Urinary bladder (tissue), 4 donors: ENCODE measurements around the gene SRSF4. TPM values are rescaled to one million over a fixed set of nuclear protein-coding genes. Genes with fewer than 3 reads are reported as not detected.
A peak's percentile ranks its signal among the peaks of the same experiment; 100 is the strongest.
"Not testable (repeated sequence)": the region's sequence is repeated elsewhere in the genome, so short reads cannot be mapped to it uniquely, and the experiment has no call there.

ENCODE experiments used
- DNase-seq: peaks from one replicate; pipeline ENCODE4 v3.0.0-alpha.2; 2015; ENCODE audit errors: extremely low spot score
- H3K27ac ChIP-seq: one replicate; pipeline ENCODE4 v1.5.1; 2013; ENCODE audit warnings: low read depth, mild to moderate bottlenecking, moderate library complexity
- H3K36me3 ChIP-seq: one replicate; pipeline ENCODE4 v1.6.1; 2013; ENCODE audit warnings: mild to moderate bottlenecking, moderate library complexity; ENCODE audit not compliant: insufficient read depth
- H3K4me1 ChIP-seq: one replicate; pipeline ENCODE4 v1.6.1; 2013; ENCODE audit warnings: mild to moderate bottlenecking, moderate library complexity; ENCODE audit not compliant: insufficient read depth
- H3K4me3 ChIP-seq: one replicate; pipeline ENCODE4 v1.5.1; 2013; ENCODE audit warnings: low read depth, low read length
- WGBS: extraction: QIAGEN DNeasy Blood & Tissue Kit; methylation state at CpG from one replicate; pipeline ENCODE4 v1.1.7; 2013; 5-methylcytosine and 5-hydroxymethylcytosine counted together
- polyA plus RNA-seq: library from polyadenylated mRNA; stranded (reverse); fragments of 200-250 nt; gene quantifications from one replicate; pipeline ENCODE4 v1.2.3, GENCODE V29; 2013
- total RNA-seq: library from RNA; depleted of rRNA; stranded (reverse); fragments of >200 nt; gene quantifications from one replicate; pipeline ENCODE4 v1.2.3, GENCODE V29; 2014
- donor health status: healthy with polysubstance abuse.
- donor health status: healthy.

Gene SRSF4
- total and polyA plus RNA-seq, 2 donors = 57.3 to 88.1 TPM

DNA sequence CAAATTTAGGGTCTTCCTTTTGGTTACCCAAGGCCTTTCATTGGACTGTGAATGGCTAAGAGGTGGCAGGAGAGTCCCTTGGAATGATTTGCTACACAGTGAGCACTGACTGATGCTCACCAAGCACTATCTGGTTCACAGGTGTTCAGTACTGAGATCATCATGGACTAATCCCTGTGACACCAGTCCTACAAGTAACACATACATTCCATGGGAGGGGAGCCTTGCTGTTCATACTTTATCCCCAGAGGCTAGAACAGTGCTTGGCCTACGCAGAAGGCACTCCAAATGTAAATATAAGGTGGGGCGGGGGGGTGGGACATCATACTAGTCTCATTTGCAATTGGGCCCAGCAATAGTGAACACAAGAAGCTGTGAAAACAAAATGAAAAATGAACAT lies 37.5 kb downstream of the SRSF4 start:
- 91% methylated on average over 2 of the region's 2 CpGs for WGBS
- H3K4me1 ChIP-seq = no peaks in the 10 kb centered on the region
- H3K4me3 ChIP-seq = no peak overlapping the region
- H3K36me3 ChIP-seq = peaks cover 6% of the 10 kb centered on the region
- H3K27ac ChIP-seq = no peak overlapping the region
- no peak for DNase-seq

DNA sequence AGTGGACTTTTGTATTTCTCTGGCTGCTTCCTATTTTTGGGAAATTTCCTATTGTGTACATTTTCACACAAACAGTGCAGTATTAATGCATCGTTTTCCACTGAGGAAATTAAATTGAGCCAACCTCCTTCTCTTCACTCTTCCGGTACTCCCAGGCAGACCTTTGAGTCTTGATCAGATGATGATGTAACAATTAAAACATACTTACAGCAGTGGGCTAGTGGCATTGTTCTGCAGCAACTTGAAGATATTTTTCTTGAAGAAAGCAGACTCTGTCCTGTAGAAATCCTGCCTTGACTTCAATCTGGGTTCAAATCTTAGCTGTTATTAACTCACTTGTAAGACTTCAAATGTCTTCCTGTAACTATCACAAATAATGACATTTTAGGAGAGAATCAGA lies 39.0 kb downstream of the SRSF4 start:
- Histone ChIP-seq H3K4me3 (no peak overlapping the region), H3K4me1 (no peaks in the 10 kb centered on the region), H3K36me3 (no peaks in the 10 kb centered on the region), H3K27ac (no peak overlapping the region)
- DNase-seq = no peak
- 90% methylated on average over 2 of the region's 2 CpGs for WGBS

DNA sequence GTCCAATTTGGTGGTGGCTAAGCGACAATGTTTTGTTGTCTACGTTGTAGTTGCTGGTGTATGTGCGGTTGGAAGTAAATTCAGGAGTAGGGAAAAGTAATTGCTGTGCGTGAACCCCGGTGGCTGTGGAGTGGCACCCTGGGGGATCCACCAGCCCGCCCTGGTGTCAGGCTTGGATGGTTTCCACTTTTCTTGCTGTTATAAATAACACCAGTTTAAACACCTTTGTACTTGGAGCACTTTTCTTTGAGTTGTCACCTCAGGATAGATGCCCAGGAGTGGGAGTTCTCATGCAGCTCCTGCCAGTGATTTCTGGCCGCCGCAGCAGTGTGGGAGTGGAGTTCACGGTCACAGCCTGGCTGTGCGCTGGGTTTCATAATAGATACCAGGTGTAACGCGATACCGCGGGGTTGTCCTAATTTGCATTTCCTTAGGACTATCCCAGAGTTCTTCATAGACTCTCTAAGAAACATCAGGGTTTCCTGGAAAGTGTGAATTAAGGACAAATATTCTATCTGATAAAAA lies 45.2 kb downstream of the SRSF4 start:
- no peaks in the 10 kb centered on the region for H3K36me3 ChIP-seq
- H3K4me3 ChIP-seq = no peak overlapping the region
- 52% methylated on average over 14 of the region's 14 CpGs for WGBS
- DNase-seq = no peak
- no peak overlapping the region for H3K27ac ChIP-seq
- H3K4me1 ChIP-seq = no peaks in the 10 kb centered on the region

DNA sequence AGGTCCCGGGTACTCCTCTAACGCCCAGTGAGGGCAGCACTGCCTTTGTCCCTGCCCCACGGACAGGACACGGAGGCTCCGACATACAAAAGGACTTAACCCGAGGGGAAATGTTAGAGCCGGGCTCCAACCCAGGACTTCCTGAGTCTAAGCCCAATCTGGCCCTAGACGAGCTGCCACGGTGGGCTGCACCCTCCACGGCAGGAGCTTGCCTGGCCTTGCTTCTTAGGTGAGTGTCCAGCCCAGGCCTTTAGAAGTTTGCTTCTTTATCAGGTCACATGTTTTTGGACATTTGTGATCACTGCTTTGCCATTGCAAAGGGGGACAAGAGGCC lies 47.0 kb downstream of the SRSF4 start:
- no peaks in the 10 kb centered on the region for H3K36me3 ChIP-seq
- no peak overlapping the region for H3K4me3 ChIP-seq
- H3K27ac ChIP-seq = no peak overlapping the region
- no peaks in the 10 kb centered on the region for H3K4me1 ChIP-seq
- DNase-seq = no peak
- WGBS = 61% methylated on average over 10 of the region's 10 CpGs

DNA sequence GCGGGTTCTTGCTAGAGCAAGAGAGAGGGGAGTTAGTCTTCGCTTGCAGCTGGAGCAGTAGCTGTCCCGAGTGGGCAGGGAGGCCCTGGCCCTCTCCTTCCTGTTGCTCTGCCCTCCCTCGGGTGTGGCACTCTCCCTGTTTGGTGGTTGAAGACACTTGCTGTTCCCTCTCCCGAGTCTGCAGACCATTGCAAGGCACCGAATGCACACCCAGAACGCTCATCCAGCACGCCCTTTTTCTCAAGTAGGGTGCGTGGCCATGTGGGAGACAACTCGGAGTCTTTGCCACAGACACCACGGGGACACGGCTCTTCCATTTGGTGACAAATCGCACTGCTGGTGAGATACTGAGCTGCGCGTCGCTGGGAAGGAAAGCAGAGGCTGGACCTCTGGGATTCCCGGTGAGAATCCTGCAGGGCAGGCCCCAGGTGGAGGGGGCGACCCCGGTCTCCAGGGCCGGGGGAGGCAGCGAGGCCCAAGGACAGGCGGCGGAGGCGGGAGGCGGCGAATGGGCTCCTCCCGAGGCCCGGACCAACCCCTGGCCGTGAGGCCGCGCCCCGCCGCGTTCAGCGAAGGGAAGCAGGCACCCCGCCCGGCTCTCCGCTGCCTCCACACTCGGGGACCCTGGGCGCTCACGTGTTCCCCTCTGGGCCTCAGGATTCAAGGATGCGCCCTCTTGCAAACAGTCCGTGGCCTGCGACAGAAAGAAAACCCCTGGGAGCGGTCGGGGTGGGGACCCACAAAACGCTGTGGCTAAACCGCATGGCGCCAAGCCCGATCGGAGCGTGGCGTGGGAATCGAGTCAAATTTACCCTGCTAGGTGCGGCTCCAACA lies 47.6 kb downstream of the SRSF4 start:
- no peak overlapping the region for H3K27ac ChIP-seq
- no peaks in the 10 kb centered on the region for H3K4me1 ChIP-seq
- DNase-seq = no peak
- H3K36me3 ChIP-seq = no peaks in the 10 kb centered on the region
- H3K4me3 ChIP-seq = no peak overlapping the region
- WGBS = 69% methylated on average over 55 of the region's 55 CpGs

DNA sequence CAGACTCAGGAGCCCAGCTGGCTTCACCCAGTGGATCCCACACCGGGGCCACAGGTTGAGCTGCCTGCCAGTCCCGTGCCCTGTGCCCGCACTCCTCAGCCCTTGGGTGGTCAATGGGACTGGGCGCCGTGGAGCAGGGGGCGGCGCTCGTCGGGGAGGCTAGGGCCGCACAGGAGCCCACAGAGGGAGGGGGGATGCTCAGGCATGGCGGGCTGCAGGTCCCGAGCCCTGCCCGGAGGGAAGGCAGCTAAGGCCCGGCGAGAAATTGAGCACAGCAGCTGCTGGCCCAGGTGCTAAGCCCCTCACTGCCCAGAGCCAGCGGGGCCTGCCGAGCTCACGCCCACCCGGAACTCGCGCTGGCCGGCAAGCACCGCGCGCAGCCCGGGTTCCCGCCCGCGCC lies 50.6 kb downstream of the SRSF4 start:
- DNase-seq, H3K27ac ChIP-seq, H3K36me3 ChIP-seq, H3K4me1 ChIP-seq, H3K4me3 ChIP-seq: not testable (repeated sequence)
- WGBS = 95% methylated on average over 29 of the region's 29 CpGs

DNA sequence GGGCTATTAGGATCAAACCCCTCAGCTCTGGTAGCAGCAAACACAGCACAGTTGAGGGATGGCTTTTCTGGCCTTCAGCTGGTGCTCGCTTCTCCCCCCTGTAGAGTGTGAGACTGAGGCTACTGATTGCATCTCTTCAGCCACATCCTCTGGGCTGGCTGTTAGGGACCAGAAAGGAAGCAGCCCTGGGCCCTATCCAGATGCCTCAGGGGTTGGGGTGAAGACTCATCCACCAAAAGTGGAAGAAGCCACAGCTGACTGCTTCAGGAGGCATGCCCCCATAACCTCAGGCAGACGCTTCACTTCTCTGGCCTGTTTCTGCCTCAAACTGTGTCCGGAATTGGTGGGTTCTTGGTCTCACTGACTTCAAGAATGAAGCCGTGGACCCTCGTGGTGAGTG lies 51.8 kb downstream of the SRSF4 start:
- Histone ChIP-seq H3K36me3 (no peaks in the 10 kb centered on the region), H3K27ac (no peak overlapping the region), H3K4me1 (no peaks in the 10 kb centered on the region), H3K4me3 (no peak overlapping the region)
- 82% methylated on average over 5 of the region's 5 CpGs for WGBS
- DNase-seq = no peak

DNA sequence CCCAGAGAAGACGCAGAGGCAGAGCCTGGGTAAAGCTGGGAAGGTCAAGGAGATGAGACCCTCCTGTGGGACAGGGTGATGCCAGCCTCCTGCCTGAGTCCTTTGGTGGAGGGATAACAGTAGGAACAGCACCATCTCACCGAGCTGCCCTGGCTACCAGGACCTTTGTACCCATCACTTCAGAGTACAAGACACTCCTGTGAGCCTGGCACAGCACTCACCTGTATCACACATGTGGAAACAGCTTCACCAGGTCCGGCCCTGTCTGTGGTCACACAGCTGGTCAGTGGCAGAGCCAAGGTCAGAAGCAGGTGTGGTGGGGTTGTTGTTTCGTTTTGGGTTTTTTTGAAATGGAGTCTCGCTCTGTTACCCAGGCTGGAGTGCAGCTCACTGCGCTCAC lies 53.0 kb downstream of the SRSF4 start:
- WGBS = 86% methylated on average over 6 of the region's 6 CpGs
- DNase-seq = no peak
- Histone ChIP-seq H3K4me1 (no peaks in the 10 kb centered on the region), H3K36me3 (no peaks in the 10 kb centered on the region), H3K27ac (no peak overlapping the region), H3K4me3 (no peak overlapping the region)

DNA sequence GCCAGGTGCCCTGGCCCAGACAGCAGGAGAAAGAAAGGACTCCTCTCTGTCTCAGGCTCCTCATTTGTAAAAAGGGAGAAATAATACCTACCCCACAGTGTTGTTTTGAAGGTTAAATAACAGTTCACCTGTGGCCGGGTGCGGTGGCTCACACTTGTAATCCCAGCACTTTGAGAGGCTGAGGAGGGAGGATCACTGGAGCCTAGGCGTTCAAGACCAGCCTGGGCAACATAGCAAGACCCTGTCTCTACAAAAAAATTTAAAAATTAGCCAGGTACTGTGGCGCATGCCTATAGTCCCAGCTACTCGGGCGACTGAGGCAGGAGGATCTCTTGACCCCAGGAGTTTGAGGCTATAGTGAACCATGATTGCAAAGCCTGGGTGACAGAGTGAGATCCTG lies 55.5 kb downstream of the SRSF4 start:
- no peak overlapping the region for H3K27ac ChIP-seq
- H3K36me3 ChIP-seq = no peaks in the 10 kb centered on the region
- WGBS = 97% methylated on average over 6 of the region's 6 CpGs
- DNase-seq = no peak
- H3K4me3 ChIP-seq = no peak overlapping the region
- peaks cover 3% of the 10 kb centered on the region for H3K4me1 ChIP-seq

DNA sequence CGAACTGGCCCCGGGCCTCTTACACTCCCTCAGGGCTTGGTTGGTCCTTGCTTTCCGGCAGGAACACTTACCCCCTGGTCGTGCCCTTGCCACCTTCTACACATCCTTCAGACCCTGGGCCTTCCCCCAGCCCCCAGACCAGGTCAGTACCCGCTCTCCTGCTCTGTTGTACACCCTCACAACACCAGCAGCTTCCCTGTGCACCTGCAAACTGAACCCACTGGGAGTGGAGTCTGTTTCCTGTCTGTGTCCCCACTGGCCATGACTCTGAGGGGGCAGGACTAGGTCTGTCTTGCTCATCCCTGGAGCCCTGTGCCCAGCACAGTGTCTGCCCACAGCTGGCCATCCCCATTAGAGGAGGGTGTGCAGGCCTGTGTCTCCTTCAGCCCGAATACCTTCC lies 55.9 kb downstream of the SRSF4 start:
- Histone ChIP-seq H3K36me3 (no peaks in the 10 kb centered on the region), H3K4me1 (peaks cover 3% of the 10 kb centered on the region), H3K4me3 (no peak overlapping the region), H3K27ac (no peak overlapping the region)
- 74% methylated on average over 6 of the region's 6 CpGs for WGBS
- DNase-seq = no peak

DNA sequence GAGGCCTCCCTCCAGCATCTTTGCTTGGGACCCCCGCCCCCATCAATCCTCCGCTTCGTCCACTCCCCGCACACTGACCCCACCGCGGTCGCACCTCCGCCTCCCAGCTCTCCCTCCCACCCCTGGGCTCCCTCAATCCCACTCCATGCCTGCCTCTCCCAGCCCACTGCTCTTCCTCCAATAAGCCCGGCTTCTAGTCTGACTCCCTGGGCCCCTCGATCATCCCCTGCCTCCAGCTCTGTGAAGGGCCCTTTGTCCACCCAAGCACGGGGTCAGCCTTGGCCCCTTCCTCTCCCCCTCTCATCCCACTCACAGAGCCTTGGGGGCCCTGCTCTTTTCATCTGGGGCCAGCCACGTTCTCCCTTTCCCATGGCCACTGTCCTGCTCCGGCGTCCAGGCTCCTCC lies 56.5 kb downstream of the SRSF4 start:
- Histone ChIP-seq H3K27ac (peak overlapping the region; percentile 91), H3K4me1 (peaks cover 3% of the 10 kb centered on the region), H3K36me3 (no peaks in the 10 kb centered on the region), H3K4me3 (peak overlapping the region; percentile 52)
- DNase-seq = no peak
- WGBS = 30% methylated on average over 14 of the region's 14 CpGs

DNA sequence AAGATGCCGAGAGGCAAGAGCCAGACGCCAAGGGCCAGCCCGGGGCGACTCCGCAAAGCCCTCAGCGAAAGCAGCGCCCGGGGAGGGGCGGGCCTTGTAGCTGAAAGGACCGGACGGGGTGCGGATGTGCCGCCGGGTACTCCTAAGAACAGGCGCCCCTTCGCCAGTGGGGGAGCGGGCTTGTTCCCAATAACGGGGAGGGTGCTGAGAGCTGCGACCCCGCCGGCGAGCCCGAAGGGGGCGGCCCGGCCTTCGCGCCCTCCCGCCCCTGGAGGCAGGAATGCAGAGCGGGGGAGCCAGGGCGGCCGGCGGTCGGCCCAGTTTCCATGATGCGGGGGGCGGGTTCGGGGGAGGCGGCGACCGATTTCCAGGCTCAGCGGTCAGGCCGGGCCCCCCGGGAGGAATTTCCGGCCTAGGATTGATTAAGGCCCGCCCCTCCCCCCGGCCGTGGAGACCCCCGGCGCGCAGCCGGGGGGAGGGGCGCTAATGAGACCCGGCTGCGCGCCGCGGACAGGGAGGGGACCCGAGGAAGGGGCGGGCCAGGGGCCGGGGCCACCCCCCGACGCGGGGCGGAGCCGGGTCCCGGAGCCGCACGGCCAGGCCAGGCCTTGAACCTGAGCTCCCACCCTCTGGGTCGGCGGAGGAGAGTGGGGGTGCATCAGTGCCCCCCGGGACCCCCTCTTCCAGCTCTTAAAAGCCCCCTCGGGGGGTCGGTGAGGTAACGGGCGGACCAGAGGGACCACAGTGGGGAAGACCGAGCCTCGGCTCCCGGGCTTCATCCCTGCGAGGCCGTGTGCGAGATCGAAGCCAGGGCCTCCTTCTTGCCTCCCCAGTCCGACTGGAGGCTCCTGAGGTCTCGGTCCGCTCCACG lies 57.1 kb downstream of the SRSF4 start:
- peak overlapping the region; percentile 91 for H3K27ac ChIP-seq
- H3K36me3 ChIP-seq = no peaks in the 10 kb centered on the region
- DNase-seq = peak; percentile 55
- H3K4me3 ChIP-seq = peak overlapping the region; percentile 52
- 2% methylated on average over 85 of the region's 85 CpGs for WGBS
- peaks cover 3% of the 10 kb centered on the region for H3K4me1 ChIP-seq

DNA sequence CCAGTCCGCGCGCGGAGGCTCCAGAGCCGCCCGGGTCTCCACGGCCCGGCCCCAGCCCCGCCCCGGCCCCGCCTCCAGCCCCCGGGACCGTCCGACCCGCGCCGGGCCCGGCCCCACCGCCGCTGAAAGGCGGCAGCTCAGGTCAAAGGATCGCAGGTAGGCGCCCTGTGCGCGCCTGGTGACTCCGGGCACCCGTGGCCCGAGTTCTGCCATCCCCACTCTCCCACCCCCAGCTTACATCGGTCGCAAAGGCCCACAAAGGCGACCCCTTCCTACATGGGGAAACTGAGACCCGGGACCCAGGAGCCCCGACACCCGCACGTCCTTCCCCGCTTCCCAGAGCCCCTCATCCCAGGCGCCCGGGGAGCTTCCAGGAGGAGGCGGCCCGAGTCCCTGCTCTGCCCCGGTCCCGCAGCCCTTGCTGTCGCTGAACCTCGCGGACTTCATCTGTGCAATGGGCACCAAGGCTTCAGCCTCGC lies 57.8 kb downstream of the SRSF4 start, which contains the start of gene TMEM200B:
TSS of gene TMEM200B (minus strand) at position 17 of the 479 bp plus-strand sequence. CDS start 2,075 bp downstream, outside the sequence.
- DNase-seq = no peak
- H3K27ac ChIP-seq = peak within 1 kb of the TSS; percentile 91
- no peaks in the 10 kb centered on the region for H3K36me3 ChIP-seq
- peaks cover 3% of the 10 kb centered on the region for H3K4me1 ChIP-seq
- H3K4me3 ChIP-seq = peak within 1 kb of the TSS; percentile 52
- under 1% methylated on average over 46 of the region's 46 CpGs for WGBS
